ENCODE measurements around the gene UGDH.

UGDH gene

GRCh38 chr4:39502019-39502663, 25.1 kb downstream of the UGDH start:
- no peak overlapping the region for H3K27ac ChIP-seq

GRCh38 chr4:39498727-39499020, 28.6 kb downstream of the UGDH start:
- H3K27ac ChIP-seq: no peak overlapping the region
- no peak for TF ChIP-seq ZFX (IDR thresholded peaks at IDR 0.05)
- TF ChIP-seq, protein P1, sequence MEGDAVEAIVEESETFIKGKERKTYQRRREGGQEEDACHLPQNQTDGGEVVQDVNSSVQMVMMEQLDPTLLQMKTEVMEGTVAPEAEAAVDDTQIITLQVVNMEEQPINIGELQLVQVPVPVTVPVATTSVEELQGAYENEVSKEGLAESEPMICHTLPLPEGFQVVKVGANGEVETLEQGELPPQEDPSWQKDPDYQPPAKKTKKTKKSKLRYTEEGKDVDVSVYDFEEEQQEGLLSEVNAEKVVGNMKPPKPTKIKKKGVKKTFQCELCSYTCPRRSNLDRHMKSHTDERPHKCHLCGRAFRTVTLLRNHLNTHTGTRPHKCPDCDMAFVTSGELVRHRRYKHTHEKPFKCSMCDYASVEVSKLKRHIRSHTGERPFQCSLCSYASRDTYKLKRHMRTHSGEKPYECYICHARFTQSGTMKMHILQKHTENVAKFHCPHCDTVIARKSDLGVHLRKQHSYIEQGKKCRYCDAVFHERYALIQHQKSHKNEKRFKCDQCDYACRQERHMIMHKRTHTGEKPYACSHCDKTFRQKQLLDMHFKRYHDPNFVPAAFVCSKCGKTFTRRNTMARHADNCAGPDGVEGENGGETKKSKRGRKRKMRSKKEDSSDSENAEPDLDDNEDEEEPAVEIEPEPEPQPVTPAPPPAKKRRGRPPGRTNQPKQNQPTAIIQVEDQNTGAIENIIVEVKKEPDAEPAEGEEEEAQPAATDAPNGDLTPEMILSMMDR (conservative IDR thresholded peaks at IDR 0.05): no peak

More at GRCh38 chr4:39502019-39502663, 25.1 kb downstream of the UGDH start:
- TF ChIP-seq, protein P1 (conservative IDR thresholded peaks at IDR 0.05): no peak
- no peak for TF ChIP-seq ZFX (IDR thresholded peaks at IDR 0.05)

DNA sequence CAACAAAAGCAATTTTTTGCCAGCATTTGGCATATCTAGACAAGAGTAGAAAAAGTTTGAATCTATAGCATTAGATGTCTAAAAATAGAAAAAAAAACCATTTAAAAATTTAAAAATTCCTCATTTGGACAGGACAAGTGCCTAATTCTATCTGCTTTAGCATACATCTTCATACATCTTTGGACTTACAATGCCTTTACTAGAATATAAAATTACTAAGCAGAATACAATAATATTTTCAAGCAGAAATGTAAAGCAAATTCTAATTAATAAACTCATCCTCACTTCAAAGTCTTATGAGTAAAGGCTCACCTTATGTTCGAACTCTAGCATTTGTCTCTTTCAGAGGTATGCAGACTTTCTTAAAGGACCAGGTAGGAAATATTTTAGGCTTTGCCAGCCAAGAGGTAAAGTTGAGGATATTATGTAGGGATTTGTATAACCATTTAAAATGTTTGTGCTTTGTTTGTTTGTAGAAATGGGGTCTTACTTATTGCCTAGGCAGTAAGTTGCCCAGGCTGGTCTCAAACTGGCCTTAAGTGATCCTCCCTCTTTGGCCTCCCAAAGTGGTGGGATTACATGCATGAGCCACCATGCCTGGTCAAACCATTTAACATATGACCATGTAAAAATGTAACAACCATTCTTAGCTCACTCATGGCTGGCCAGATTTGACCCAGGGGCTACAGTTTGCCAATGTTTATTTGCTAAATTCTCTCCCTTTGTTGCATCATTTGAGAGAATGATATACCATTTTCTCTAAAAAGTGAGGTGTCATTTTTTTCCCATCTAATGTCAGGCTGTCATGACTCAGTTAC, 29.1 kb downstream of the UGDH start:
- no peak for TF ChIP-seq ZFX (IDR thresholded peaks at IDR 0.05)
- TF ChIP-seq, protein P1 (conservative IDR thresholded peaks at IDR 0.05): no peak
- no peak overlapping the region for H3K27ac ChIP-seq

DNA sequence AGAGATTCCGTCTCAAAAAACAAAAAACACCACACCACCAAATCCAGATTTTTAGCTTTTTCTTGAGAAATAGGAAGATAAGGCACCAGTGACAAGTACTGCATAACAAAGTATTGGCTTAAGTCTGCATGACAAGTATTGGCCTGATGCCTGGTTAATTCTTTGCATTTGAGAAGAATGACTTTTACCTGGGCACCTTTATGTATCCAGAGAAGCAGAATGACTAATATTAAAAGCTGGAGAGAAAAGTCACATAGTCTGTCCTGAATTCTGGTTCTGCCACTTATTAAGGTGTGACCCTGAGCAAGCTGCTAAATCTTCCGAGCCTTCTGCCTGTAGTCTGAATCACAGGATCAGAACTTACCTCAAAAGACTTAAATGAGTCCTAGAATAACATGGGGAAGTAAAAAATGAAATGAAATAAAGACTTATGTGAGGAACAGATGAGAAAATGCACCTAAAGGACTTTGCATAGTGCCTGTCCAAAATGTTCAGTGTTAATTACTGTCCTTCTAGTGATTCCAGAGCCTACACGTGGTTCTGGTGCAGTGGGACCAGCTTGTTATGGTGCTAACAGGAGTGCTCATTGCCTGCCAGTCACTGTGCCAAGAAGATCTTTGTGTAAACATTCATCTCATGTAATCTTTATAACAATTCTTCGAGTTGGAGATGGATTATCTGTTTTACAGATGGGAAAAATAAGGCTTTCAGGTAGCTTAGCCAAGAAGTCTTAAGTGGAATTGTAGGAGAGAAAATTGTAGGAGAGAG, 31.6 kb downstream of the UGDH start:
- no peak for TF ChIP-seq ZFX (IDR thresholded peaks at IDR 0.05)
- TF ChIP-seq, protein P1 (conservative IDR thresholded peaks at IDR 0.05): no peak
- H3K27ac ChIP-seq: no peak overlapping the region

DNA sequence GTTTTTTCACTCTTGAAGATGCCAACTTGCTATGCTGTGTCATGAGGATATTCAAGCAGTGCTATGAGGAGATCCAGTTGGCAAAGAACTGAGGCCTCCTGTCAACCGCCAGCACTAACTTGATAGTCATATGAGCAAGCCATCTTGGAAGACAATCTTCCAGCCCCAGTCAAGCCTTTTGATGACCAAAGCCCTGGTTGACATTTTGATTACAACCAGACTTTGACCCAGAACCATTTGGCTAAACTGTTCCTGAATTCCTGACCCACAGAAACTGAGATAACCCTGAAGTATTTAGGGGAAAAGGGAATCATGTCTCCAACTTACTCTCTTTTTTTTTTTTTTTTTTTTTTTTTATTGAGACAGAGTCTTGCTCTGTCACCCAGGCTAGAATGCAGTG, 32.9 kb downstream of the UGDH start:
- H3K27ac ChIP-seq: no peak overlapping the region
- TF ChIP-seq, protein P1 (conservative IDR thresholded peaks at IDR 0.05): no peak
- no peak for TF ChIP-seq ZFX (IDR thresholded peaks at IDR 0.05)

DNA sequence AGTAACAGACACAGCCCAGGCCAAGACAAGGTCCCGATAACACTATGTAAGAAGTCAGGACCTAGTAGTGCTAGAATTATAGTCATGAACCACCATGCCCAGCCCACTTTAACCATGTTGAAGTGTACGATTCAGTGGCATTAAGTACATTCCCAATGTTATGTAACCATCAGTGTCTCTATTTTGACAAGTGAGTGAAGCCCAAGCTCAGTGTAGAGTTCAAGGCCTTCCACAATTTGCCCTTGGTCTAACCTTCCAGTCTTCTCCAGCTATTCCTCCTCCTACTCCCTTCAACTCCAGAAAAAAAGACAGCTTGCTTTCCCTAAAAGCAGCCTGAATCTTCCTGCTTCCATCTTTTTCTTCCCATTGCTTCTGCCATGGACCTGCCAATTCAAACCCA, 36.9 kb downstream of the UGDH start:
- H3K27ac ChIP-seq: no peak overlapping the region
- no peak for TF ChIP-seq ZFX (IDR thresholded peaks at IDR 0.05)
- TF ChIP-seq, protein P1 (conservative IDR thresholded peaks at IDR 0.05): no peak
